A673 (cell line): ENCODE measurements around the gene HPS4.

ENCODE experiments used
- CTCF ChIP-seq: fragments of 300-800, 200-600 bp; sonication (generic); conservative IDR thresholded peaks from 2 replicates; pipeline ENCODE4 v1.5.1; 2017; ENCODE audit warnings: low read depth, mild to moderate bottlenecking, antibody characterized with exemption, low read length, moderate library complexity, mixed read lengths
- EZH2 ChIP-seq: fragments of 200-600 bp; sonication (generic); IDR thresholded peaks from 2 replicates; pipeline ENCODE4 v1.6.1; 2017; ENCODE audit warnings: borderline replicate concordance, low read depth, mild to moderate bottlenecking, mixed read lengths, antibody characterized with exemption, low read length; ENCODE audit not compliant: poor library complexity, severe bottlenecking

- no peak for TF ChIP-seq CTCF
- no peak for TF ChIP-seq EZH2
Measured at GRCh38 chr22:26516503-26516902, 32.9 kb upstream of the HPS4 start.
